NCI-H2196 treated with DMSO at 0.1 percent for 48 hours (cell line): ENCODE measurements around the gene CSNK2A3.
"Not testable (repeated sequence)": the region's sequence is repeated elsewhere in the genome, so short reads cannot be mapped to it uniquely, and the experiment has no call there.

Experiments used
- DNase-seq: peaks from one replicate; lab custom pipeline; 2025; ENCODE audit not compliant: unreplicated experiment; lab: John Stamatoyannopoulos, UW

Gene CSNK2A3

DNA sequence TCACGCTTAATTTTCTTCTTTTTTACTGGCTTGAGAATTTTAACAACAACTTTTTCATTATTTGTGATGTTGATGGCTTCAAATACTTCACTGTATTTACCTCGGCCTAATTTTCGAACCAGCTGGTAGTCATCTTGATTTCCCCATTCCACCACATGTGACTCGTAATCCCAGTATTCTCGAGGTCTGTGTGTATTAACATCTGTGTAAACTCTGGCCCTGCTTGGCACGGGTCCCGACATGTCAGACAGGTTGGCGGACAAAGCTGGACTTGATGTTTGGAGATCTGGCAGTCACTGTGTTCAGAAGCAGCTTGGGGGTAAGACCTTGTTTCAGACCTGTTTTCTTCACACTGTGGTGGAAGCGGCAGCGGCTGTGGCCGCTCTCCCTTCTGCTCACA is at the start of gene CSNK2A3:
Gene CSNK2A3, minus strand, starts transcription at position 373 of the 400 bp plus-strand sequence. Its CDS starts 131 bp downstream, at position 242.
- DNase-seq, result not testable (repeated sequence)

DNA sequence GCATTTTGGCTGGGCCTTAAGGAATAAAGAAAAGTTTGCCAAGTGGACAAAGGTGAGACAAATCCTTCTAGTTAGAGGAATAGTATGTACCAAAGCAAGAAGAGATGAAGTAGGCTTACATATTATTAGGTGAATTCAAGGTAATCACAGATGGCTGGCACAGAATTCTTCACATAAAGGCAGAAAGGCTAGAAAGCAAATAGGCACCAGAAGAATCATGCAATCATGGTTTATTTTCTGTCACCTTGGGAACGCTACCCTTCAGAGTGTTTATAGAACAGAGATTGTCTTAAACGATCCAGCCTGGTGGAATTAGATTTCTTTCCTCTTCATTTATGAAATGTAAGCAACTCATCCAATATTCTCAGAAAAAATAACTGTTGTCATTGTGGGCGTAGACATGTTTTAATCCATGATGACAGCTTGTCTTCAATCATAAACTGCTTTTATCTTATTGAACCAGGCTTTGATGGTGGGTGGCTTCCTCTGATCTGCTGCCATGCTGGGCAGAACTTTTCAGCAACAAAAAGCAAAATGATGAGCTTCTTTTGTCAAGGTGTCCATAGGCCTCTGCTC is 49.0 kb upstream of the CSNK2A3 start:
- DNase-seq, result no peak

DNA sequence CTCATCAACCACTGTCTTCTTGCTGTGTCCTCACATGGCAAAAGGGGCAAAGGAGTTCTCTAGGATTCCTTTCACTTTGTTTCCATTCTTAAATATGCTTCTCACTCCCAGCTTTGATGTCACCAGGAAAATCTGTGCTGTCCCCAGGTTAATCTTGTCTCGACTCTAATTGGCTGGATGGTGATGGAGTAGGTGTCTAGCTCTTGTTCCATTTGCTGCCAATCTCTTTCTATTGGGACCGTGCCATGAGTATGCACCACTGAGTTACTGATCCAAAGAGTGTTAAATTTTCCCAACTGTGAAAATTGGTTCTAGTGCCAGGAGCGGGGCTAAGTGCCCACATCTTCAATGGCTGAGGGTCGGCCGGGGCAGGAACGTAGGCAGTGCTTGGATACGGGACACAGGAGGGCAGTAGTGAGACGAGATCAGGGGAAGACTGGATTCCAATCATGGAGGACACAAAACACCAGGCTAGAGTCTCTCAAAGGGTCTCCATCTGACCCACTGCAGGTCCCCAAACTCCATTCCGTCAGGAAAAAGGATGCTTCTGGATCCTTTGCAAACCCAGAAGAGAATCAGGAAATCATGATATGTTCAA is 47.7 kb upstream of the CSNK2A3 start:
- DNase-seq, result no peak

DNA sequence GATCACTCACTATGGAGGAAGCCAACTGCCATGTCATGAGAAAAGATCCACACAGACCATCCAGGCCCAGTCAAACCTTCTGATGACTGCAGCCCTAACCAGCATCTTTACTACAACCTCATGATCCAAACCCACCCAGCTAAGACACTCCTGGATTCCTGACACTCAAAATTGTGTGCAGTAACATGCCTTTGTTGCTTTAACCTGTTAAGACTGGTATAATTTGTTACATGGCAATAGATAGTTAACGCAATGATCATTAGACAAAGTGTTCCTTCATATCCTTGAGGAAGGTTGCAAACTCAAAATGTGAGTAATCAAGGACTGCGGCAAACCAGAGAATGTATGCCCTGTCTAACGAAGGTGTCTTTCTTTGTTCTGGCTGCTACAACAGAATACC is 47.1 kb upstream of the CSNK2A3 start:
- no peak for DNase-seq

DNA sequence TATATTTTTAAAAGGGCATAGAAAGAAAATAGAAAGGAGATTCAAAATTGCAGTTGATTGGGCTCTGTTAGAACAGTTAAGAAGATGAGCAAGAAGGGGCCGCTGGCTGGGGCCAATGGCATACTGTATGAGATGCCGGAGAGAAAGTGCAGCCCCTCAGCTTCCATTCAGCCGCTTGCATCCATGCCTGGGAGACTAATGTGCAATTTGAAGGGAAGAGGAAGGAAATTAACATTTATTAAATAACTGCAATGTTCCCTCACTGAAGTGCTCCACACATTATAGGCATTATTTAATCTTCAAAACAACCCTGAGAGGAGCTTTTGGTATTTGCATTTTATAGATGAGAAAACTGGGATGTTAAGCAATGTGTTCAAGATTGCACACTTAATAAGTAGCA is 44.7 kb upstream of the CSNK2A3 start:
- DNase-seq, result no peak

DNA sequence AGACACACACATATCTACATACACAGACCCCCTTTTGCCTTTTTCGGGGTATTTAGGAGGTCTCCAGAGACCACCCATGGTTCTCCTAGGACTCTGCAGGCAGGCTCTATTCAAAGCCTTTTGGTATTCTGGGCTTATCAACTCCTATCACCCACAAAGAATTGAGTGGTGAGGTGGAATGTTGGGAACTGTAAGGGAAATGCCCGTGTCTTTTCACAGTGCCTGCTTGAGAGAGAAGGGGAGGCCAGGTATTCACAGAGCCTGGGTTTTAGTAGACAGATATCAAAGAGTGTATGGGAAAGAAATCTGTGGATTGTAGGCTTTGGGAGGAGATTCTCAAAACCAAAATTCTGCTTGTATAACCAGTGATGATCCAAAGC is 44.0 kb upstream of the CSNK2A3 start:
- no peak for DNase-seq

DNA sequence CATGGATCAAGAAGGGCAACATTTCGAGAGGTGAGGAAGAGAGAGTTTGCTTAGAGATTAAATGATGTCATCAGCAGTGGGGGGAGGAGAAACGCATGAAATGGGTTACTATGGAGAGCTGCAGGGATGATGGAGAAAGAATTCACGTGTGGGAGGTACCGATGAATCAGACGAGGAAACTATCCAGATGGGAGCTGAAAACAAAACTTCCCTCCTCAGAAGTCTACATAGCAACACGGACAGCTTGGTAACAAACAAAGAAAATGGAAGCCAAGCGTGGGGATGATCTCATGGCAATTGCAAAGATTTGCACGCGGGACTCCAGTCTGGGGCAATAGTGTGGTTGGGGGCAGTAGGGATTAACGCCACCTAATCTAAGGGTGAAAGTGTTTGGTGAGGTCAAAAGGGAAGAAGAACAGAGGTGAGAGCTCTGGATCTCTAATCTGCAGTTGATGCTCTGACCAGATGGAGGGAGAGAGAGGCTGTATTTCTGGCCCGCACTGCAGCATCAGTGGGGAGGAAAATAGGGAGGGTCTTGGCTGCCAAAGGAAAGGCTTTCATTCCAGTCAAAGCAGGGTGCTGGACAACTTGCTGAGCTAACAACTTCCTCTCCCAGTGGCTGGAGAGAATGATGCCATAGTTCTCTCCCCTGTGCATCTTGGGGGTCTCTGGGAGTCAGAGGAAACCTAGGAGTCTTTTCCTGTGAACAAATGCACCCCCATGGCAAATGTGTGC is 43.4 kb upstream of the CSNK2A3 start:
- no peak for DNase-seq

DNA sequence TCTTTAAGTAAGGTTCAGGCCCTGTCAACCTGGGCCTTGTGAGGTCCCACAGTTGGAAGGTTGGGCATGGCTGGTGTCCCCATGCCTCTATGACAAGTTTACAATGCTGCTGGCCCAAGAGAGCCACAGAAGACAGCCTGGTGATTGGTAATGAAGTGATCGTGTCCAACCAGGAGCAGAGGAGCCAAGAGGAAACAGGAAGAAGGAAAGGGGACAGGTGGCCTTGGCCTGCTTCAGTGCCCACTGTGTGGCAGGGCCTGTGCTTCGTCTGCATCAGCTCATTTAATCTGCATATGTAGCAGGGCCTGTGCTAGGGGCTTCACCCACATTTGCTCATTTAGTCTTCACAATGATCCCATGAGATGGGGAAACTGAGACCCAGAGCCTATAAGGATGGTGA is 42.1 kb upstream of the CSNK2A3 start:
- no peak for DNase-seq

DNA sequence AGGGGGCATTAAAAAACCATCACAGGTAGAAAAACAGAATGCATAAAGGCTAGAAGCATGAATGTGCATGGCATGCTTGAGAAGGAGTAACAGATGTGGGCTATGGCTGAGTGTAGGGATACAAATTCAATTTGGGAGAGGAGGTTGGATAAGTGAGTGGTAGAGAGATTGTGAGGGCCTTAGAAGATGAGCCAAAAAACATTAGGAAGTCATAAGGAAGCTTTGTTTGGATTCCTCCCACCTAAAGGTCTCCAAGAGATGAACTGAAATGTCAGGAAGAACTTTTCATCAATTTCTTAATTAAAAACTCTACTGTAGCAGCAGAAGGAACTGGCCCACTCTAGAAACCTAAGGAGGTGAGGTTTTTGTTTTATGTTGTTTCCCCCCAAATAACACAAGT is 41.2 kb upstream of the CSNK2A3 start:
- DNase-seq, result no peak

DNA sequence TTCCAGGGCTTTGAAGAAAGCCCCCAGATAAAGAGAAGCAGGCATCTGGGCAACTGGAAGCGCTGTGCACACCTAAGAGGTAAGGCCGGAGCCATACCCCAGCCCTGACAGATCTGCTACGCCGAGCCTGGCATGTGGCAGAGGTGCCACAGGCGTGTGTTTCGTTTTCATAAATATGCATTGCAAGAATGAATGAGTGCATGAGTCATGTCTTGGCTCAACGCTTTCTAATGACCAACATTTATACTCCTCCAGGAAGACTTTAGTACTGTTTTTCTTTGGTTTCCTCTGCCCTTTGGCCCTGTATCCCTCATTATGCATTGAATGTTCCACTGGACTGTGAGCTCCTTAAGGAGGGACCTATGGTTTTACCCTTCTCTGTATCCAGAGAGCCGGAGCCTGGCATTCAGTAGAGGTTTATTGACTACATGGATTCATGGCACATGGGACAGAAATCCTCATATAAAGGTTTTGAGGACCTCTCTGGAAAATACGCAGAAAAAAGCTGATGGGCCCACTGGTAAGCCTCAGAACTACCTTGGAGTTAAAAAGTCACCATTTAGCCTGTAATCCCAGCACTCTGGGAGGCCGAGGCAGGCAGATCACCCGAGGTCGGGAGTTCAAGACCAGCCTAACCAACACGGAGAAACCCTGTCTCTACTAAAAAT is 38.9 kb upstream of the CSNK2A3 start:
- DNase-seq, result no peak

DNA sequence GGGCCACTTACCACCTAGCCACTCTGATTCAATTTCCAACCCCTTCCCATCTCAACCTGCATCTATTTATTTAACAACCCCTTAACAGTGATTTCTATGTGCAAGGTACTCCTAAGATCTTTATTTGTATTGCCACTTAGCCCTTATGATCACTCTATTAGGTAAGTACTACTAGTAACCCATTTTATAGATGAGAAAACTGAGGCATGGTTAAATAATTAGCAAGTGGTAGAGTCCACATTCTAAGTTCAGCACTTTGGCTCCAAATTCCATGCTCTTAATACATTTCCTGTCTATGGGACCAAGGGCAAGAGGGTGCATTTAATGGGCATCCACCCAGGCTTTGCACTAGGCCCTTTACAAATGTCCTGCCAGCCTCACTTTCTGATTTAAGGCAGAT is 38.1 kb upstream of the CSNK2A3 start:
- no peak for DNase-seq

DNA sequence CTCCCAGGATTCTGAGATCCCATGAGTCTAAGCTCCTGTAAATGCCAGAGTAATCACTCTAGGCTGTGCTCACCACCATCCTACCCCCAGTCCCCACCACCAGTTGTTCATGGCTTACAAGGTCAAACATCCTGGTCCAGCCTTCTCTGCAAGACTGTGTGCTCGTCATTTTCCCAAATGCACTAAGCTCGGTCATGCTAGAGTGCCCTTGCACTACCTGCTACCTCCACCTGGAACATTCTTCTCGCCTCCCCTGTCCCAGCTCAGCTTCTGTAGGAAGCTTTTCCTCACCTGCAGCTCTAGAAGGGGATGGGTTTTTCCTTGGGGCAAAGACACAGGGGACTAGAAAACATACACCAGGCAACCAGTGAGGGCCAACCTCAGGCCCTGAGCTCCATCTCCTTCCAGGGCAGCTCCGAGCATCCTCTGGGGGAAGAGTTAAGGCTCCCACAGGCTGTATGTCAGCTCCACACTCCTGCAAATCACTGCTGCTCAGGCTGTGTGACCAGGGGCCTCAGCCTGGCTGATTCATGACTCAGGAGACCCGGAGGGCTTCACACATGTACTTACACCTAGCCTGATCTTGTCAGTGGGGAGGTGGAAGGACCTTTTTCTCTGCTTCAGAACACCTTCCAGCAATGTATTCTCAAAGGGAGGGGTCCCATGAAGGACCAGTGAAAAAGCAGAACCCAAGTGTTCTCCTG is 37.2 kb upstream of the CSNK2A3 start:
- no peak for DNase-seq

DNA sequence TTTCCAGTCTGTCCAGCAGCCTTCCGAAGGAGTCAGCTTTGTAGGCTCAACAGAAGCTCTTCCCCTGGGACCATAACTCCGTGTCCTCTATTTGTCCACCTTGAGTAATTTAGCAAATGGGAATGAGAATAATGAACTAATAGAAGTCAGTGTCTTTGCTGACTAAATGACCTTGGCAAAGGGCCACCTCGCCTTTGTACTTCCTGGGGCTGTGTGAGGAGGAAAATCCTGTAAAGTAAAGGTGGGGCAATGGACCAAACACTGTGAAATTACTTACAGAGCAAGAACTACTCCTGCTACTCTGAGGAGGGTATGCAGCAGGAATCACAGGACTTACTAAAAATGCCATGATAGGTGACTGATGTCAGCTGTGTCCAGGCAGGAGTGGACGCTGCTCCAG is 36.2 kb upstream of the CSNK2A3 start:
- no peak for DNase-seq

DNA sequence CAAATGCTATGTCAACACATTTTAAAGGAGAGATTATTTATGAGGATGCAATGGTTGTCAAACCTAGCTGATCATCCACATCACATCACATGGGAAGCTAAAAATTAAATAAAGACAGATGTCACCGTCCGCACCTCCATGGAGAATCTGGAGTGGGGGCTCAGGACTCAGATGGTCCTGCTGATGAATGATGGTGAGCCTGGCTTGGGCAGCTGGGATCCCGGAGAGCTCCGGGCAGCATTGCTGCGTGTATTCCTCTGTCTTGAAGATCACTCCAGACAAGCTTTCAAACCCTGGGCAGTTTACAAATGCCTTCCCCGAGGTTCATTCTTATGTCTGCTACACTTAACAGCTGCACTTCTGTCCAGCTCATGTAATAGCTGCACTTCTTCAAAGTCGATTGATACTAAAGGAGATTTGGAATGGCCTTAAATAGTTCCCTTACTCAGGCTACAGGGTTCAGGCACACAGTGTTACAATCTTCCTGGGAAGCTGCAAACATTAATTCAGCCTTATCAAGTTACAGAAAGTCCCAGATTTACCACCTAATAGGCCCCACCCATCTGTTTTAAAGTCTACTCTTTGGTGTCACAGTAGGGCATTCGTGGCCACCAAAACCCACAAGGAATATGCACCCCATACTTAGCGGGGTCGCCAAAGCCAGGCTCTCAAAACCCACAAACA is 34.7 kb upstream of the CSNK2A3 start:
- DNase-seq, result no peak

DNA sequence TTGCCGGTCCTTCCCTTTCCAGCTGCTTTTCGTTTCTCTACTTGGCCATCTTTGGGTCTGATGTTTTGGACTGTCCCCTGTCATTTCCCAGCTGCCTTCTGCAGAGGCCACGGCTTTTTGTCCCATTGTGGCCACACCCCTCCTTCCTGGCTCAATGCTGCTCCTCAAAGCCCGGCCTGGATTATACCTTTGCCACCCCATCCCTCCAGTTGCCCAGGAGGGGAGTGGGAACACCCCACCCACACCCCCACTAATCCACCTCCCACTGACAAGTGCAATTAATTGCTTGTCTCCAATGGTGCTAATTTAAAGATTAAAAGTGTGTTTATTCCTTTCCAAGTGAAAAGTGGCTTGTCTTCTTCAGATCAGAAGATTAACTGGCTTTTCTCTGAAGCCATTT is 34.2 kb upstream of the CSNK2A3 start:
- DNase-seq, result no peak

DNA sequence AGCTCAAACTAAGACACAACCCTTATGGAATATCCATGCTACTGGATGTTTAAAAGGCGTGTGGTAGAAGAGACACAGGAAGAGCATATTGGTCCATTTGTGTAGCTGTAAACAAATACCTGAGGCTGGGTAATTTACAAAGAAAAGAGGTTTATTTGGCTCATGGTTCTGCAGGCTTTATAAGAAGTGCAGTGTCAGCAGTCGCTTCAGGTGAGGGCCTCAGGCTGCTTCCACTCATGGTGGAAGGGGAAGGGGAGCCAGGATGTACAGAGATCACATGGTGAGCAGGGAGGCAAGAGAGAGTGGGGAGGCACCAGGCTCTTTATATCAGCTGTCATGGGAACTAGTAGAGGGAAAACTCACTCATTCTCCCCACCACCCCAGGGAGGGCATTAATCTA is 31.8 kb upstream of the CSNK2A3 start:
- DNase-seq, result no peak

DNA sequence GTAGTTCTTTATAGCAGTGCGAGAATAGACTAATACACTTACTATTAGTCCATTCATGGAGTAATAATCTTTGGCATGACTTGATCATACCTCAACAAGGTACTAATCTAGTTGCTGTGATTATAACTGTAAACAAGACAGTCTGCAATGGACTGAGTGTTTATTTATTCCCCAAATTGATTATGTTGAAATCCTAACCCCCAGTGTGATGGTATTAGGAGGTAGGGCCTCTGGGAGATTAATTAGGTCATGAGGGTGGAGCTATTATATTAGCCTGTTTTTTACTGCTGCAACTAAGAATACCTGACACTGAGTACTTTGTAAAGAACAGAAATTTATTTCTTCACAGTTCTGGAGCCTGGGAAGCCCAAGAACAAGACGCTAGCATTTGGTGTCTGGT is 30.9 kb upstream of the CSNK2A3 start:
- DNase-seq, result no peak

DNA sequence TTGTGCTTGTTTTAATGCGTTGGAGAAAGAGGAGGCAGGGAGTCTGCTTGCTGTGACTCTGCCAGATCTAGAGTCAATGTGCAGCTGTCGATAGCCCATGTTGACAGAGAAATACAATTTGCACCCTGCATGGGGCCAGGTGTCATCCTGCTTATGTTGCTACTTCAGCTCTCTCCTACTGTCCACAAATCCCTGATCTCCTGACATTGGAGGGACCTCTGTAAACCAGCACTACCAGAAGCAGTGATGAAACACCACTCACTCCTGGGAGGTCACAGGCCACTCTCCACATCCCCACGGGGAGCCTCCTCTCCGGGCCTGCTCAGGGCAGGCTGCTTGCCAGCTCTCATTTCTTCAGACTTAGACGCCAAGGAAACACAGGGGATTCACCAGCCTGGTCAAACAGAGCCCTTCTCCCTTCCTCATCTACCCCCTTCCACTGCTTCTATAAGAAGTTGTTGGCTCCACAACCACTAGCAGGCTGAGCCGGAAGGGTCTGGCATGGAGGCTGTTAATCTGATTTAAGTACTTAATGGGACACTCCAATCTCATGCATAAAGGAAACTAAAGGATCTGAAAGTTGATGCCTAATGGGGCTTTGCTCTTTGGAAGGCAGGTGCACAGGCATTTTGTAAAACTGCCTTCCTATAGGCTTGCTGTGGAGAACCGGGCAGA is 29.9 kb upstream of the CSNK2A3 start:
- DNase-seq, result peak; percentile 64

DNA sequence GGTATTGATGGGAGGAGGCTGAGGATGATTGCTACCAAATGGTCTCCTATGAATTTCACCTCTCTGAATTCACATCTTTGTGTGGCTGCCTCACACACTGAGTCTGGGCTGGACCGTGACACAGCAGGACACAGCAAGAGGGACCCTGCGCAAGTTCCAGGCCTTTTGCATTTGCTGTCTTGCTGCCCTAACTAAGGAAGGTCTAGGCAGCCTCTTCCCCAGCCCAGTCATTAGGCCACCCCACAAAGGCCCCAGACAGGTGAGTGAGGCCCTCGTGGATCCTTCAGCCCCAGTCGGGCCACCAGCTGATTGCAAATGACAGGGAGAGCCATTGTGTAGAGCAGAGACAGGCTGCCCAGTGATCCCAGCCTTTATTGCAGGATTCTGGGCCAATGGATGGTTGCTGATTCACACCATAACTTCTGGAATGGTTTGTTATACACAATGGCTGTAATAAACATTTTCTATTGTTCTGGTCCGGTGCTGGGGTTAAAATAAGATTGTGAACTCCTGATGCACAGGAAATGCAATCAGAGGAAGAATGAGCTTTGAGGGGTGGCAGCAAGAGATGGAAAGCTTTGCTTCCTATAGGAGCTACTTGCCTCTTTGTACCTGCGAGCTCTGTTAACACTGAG is 28.5 kb upstream of the CSNK2A3 start:
- no peak for DNase-seq

DNA sequence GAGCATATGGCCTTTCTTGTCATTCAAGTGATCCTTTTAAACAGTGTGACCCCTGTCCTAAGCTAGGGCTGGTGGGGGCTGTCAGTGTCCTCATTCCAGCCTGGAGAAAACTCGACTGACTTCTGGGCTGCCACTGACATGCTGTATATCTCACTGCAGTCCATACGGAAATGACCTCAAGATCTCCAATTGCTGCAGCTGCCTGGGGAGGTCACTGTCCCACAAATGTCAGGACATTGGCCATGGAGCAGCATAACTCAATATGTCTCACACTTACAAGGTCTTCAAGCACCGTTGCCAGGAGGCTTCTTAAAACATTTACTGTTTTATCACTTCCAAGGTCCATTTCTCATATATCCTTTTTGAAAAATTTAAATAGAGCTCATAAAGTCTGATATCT is 27.8 kb upstream of the CSNK2A3 start:
- no peak for DNase-seq
